Activated naive CD8-positive, alpha-beta T cell treated with anti-CD3 and anti-CD28 coated beads, Interleukin-2, amount 10 ng/mL, durations not matched to agents 7 days and 5 days (primary cell): ENCODE data around the gene LASP1NB.
A peak's percentile ranks its signal among the peaks of the same experiment; 100 is the strongest.
"Not testable (repeated sequence)": the region's sequence is repeated elsewhere in the genome, so short reads cannot be mapped to it uniquely, and the experiment has no call there.

ENCODE experiments used
- ATAC-seq: fragments of 150-1000 bp; cut with Tn5 transposase; one replicate; pipeline ENCODE4 v1.10.0; 2021; ENCODE audit warnings: low read depth, moderate library complexity
- POLR2A ChIA-PET: fragments of 350-600 bp; sonication (Branson Sonifier 250); formaldehyde crosslinking; loops from one replicate; lab custom pipeline; 2021; ENCODE audit warnings: antibody characterized with exemption; lab: Charles Lee
- DNase-seq: peaks from one replicate; pipeline ENCODE4 v3.0.0; 2021
- H3K27ac Mint-ChIP-seq: one replicate; pipeline ENCODE4 v1.8.0; 2022; ENCODE audit warnings: mild to moderate bottlenecking, mixed read lengths
- H3K27me3 Mint-ChIP-seq: one replicate; pipeline ENCODE4 v1.8.0; 2022; ENCODE audit warnings: mild to moderate bottlenecking, moderate library complexity, mixed read lengths
- H3K36me3 Mint-ChIP-seq: one replicate; pipeline ENCODE4 v1.8.0; 2021; ENCODE audit warnings: mild to moderate bottlenecking, mixed read lengths
- H3K4me1 Mint-ChIP-seq: one replicate; pipeline ENCODE4 v1.8.0; 2021; ENCODE audit warnings: mixed read lengths
- H3K4me3 Mint-ChIP-seq: one replicate; pipeline ENCODE4 v1.8.0; 2022; ENCODE audit warnings: mild to moderate bottlenecking, moderate library complexity, mixed read lengths
- H3K9me3 Mint-ChIP-seq: one replicate; pipeline ENCODE4 v1.8.0; 2021; ENCODE audit warnings: mixed read lengths

Gene LASP1NB

GRCh38 chr17:38922538-38923297 lies 2.7 kb upstream of the LASP1NB start:
- Mint-ChIP-seq H3K4me1 (peaks cover 38% of the 10 kb centered on the region), H3K4me3 (no peak overlapping the region), H3K36me3 (peaks cover 15% of the 10 kb centered on the region), H3K27me3 (no peaks in the 10 kb centered on the region), H3K9me3 (no peaks in the 10 kb centered on the region), H3K27ac (peak overlapping the region; percentile 58)
- ATAC-seq: no peak
- POLR2A ChIA-PET: interaction anchor here (0.8 to 2.2 kb wide), 3 partner anchors 53 to 229 kb away, joined by 3 to 14 read pairs (median 5); partner anchors contain the start of genes LASP1 and PLXDC1
- no peak for DNase-seq

- no peaks in the 10 kb centered on the region for H3K9me3 Mint-ChIP-seq
- H3K27ac Mint-ChIP-seq: peak overlapping the region; percentile 78
- DNase-seq (no peak), ATAC-seq (peak; percentile 40)
- H3K36me3 Mint-ChIP-seq: peaks cover 4% of the 10 kb centered on the region
- peaks cover 32% of the 10 kb centered on the region for H3K4me1 Mint-ChIP-seq
- H3K27me3 Mint-ChIP-seq: no peaks in the 10 kb centered on the region
- peak overlapping the region; percentile 72 for H3K4me3 Mint-ChIP-seq
- POLR2A ChIA-PET: interaction anchor here (0.6 to 2.2 kb wide), 12 partner anchors 10 to 554 kb away, joined by 3 to 12 read pairs (median 7); partner anchors contain the start of gene FBXO47
Measured at GRCh38 chr17:38926293-38927070, 1.1 kb downstream of the LASP1NB start.

GRCh38 chr17:38930782-38931181 lies 5.4 kb downstream of the LASP1NB start:
- H3K36me3 Mint-ChIP-seq, DNase-seq, H3K9me3 Mint-ChIP-seq, POLR2A ChIA-PET, H3K27ac Mint-ChIP-seq, ATAC-seq, H3K4me3 Mint-ChIP-seq: not testable (repeated sequence)
- Mint-ChIP-seq H3K4me1 (peaks cover 14% of the 10 kb centered on the region), H3K27me3 (peaks cover 12% of the 10 kb centered on the region)

- H3K4me3 Mint-ChIP-seq, H3K36me3 Mint-ChIP-seq, H3K4me1 Mint-ChIP-seq, H3K27ac Mint-ChIP-seq, ATAC-seq, H3K9me3 Mint-ChIP-seq, DNase-seq: not testable (repeated sequence)
- POLR2A ChIA-PET: interaction anchor here (0.7 kb wide), 1 partner anchor 98 kb away, joined by 3 read pairs; no protein-coding TSS in a partner anchor
- peaks cover 21% of the 10 kb centered on the region for H3K27me3 Mint-ChIP-seq
Measured at GRCh38 chr17:38933962-38934361, 8.5 kb downstream of the LASP1NB start.

GRCh38 chr17:38939987-38940386 lies 14.6 kb downstream of the LASP1NB start:
- Mint-ChIP-seq H3K27ac (no peak overlapping the region), H3K4me3 (no peak overlapping the region), H3K36me3 (no peaks in the 10 kb centered on the region), H3K27me3 (peaks cover 16% of the 10 kb centered on the region), H3K4me1 (peaks cover 5% of the 10 kb centered on the region), H3K9me3 (no peaks in the 10 kb centered on the region)
- DNase-seq: no peak
- POLR2A ChIA-PET: no interaction called here
- ATAC-seq: no peak

GRCh38 chr17:38940404-38940803 lies 15.0 kb downstream of the LASP1NB start:
- Mint-ChIP-seq H3K4me3 (no peak overlapping the region), H3K4me1 (peaks cover 5% of the 10 kb centered on the region), H3K27me3 (peaks cover 13% of the 10 kb centered on the region), H3K36me3 (no peaks in the 10 kb centered on the region), H3K9me3 (no peaks in the 10 kb centered on the region), H3K27ac (no peak overlapping the region)
- DNase-seq (no peak), ATAC-seq (no peak)
- POLR2A ChIA-PET: no interaction called here

GRCh38 chr17:38942696-38943334 lies 17.4 kb downstream of the LASP1NB start:
- Mint-ChIP-seq H3K27me3 (no peaks in the 10 kb centered on the region), H3K4me1 (peaks cover 1% of the 10 kb centered on the region), H3K36me3 (no peaks in the 10 kb centered on the region), H3K27ac (no peak overlapping the region), H3K9me3 (no peaks in the 10 kb centered on the region), H3K4me3 (no peak overlapping the region)
- no peak for ATAC-seq
- POLR2A ChIA-PET: interaction anchor here (2.9 kb wide), 1 partner anchor 17 kb away, joined by 8 read pairs; the partner anchor contains the start of gene LASP1NB
- DNase-seq: no peak

GRCh38 chr17:38943607-38944006 lies 18.2 kb downstream of the LASP1NB start:
- H3K36me3 Mint-ChIP-seq: no peaks in the 10 kb centered on the region
- peaks cover 3% of the 10 kb centered on the region for H3K4me1 Mint-ChIP-seq
- H3K9me3 Mint-ChIP-seq: no peaks in the 10 kb centered on the region
- no peak overlapping the region for H3K27ac Mint-ChIP-seq
- no peak for DNase-seq
- POLR2A ChIA-PET: interaction anchor here (0.5 to 2.9 kb wide), 6 partner anchors 17 to 118 kb away, joined by 3 to 8 read pairs (median 3); partner anchors contain the start of genes CWC25, LASP1NB and RPL23
- H3K27me3 Mint-ChIP-seq: no peaks in the 10 kb centered on the region
- no peak overlapping the region for H3K4me3 Mint-ChIP-seq
- ATAC-seq: no peak

GRCh38 chr17:38947189-38947588 lies 21.8 kb downstream of the LASP1NB start:
- Mint-ChIP-seq H3K9me3 (no peaks in the 10 kb centered on the region), H3K36me3 (peaks cover 1% of the 10 kb centered on the region), H3K27me3 (no peaks in the 10 kb centered on the region), H3K4me3 (no peak overlapping the region), H3K27ac (no peak overlapping the region), H3K4me1 (peaks cover 3% of the 10 kb centered on the region)
- POLR2A ChIA-PET: no interaction called here
- DNase-seq (no peak), ATAC-seq (peak; percentile 49)

GRCh38 chr17:38953800-38954199 lies 28.4 kb downstream of the LASP1NB start:
- ATAC-seq, DNase-seq, H3K36me3 Mint-ChIP-seq, H3K4me1 Mint-ChIP-seq, H3K4me3 Mint-ChIP-seq, H3K9me3 Mint-ChIP-seq, POLR2A ChIA-PET, H3K27me3 Mint-ChIP-seq, H3K27ac Mint-ChIP-seq: not testable (repeated sequence)

GRCh38 chr17:38958326-38958725 lies 32.9 kb downstream of the LASP1NB start:
- Mint-ChIP-seq H3K27ac (no peak overlapping the region), H3K27me3 (no peaks in the 10 kb centered on the region), H3K4me3 (no peak overlapping the region), H3K9me3 (no peaks in the 10 kb centered on the region), H3K4me1 (peaks cover 26% of the 10 kb centered on the region), H3K36me3 (no peaks in the 10 kb centered on the region)
- POLR2A ChIA-PET: interaction anchor here (0.6 to 1.8 kb wide), 2 partner anchors 74 to 88 kb away, joined by 6 to 7 read pairs; partner anchors contain the start of gene LASP1
- DNase-seq: no peak
- no peak for ATAC-seq

GRCh38 chr17:38958756-38959155 lies 33.3 kb downstream of the LASP1NB start:
- Mint-ChIP-seq H3K36me3 (no peaks in the 10 kb centered on the region), H3K4me3 (no peak overlapping the region), H3K27me3 (no peaks in the 10 kb centered on the region), H3K9me3 (no peaks in the 10 kb centered on the region), H3K27ac (no peak overlapping the region), H3K4me1 (peaks cover 26% of the 10 kb centered on the region)
- ATAC-seq (no peak), DNase-seq (no peak)
- POLR2A ChIA-PET: interaction anchor here (0.6 to 1.8 kb wide), 2 partner anchors 74 to 89 kb away, joined by 6 to 7 read pairs; partner anchors contain the start of gene LASP1

- no peaks in the 10 kb centered on the region for H3K27me3 Mint-ChIP-seq
- DNase-seq (no peak), ATAC-seq (no peak)
- no peak overlapping the region for H3K4me3 Mint-ChIP-seq
- no peak overlapping the region for H3K27ac Mint-ChIP-seq
- H3K4me1 Mint-ChIP-seq: peaks cover 26% of the 10 kb centered on the region
- H3K36me3 Mint-ChIP-seq: no peaks in the 10 kb centered on the region
- POLR2A ChIA-PET: interaction anchor here (0.7 to 1.0 kb wide), 2 partner anchors 33 to 34 kb away, joined by 3 to 4 read pairs; partner anchors contain the start of gene LASP1NB
- no peaks in the 10 kb centered on the region for H3K9me3 Mint-ChIP-seq
Measured at GRCh38 chr17:38959508-38959907, 34.1 kb downstream of the LASP1NB start.
